A673 (cell line): ENCODE data around the gene ACSL1. TPM values are rescaled to one million over a fixed set of nuclear protein-coding genes. Genes with fewer than 3 reads are reported as not detected.
"Not testable (repeated sequence)": the region's sequence is repeated elsewhere in the genome, so short reads cannot be mapped to it uniquely, and the experiment has no call there.

Source experiments
- BruUV-seq: library from RNA; stranded (reverse); fragments of 400-500 nt; replicated peaks from 2 replicates; lab custom pipeline; 2021; lab: Mats Ljungman, UMichigan
- CTCF ChIA-PET: fragments of 300-600 bp; sonication (Branson Sonifier 250); formaldehyde crosslinking; loops from one replicate; lab custom pipeline; 2022; ENCODE audit warnings: antibody characterized with exemption; lab: Charles Lee
- POLR2A ChIA-PET: fragments of 300-600 bp; sonication (Branson Sonifier 250); formaldehyde crosslinking; loops from one replicate; lab custom pipeline; 2022; ENCODE audit warnings: antibody characterized with exemption; ENCODE audit not compliant: low non-redundant PET; lab: Charles Lee
- DNase-seq: peaks from one replicate; pipeline ENCODE4 v3.0.0-alpha.2; 2015; ENCODE audit warnings: low spot score
- H3K27ac ChIP-seq: fragments of 200-600 bp; sonication (generic); 2 replicates; pipeline ENCODE4 v1.5.1; 2016; ENCODE audit warnings: mixed run types, low read depth, mild to moderate bottlenecking, mixed read lengths, antibody characterized with exemption, low read length; ENCODE audit not compliant: poor library complexity, severe bottlenecking
- H3K27me3 ChIP-seq: fragments of 200-600 bp; sonication (generic); replicated peaks from 2 replicates; pipeline ENCODE4 v1.6.1; 2017; ENCODE audit warnings: mixed run types, low read depth, mild to moderate bottlenecking, mixed read lengths, antibody characterized with exemption, low read length; ENCODE audit not compliant: insufficient read depth, poor library complexity
- H3K36me3 ChIP-seq: fragments of 200-600 bp; sonication (generic); 2 replicates; pipeline ENCODE4 v1.6.1; 2016; ENCODE audit warnings: mixed run types, mild to moderate bottlenecking, mixed read lengths, antibody characterized with exemption, low read length; ENCODE audit not compliant: insufficient read depth, poor library complexity, severe bottlenecking
- H3K4me1 ChIP-seq: fragments of 200-600 bp; sonication (generic); 2 replicates; pipeline ENCODE4 v1.6.1; 2017; ENCODE audit warnings: mixed run types, mild to moderate bottlenecking, mixed read lengths, antibody characterized with exemption, low read length; ENCODE audit not compliant: insufficient read depth, poor library complexity, severe bottlenecking
- H3K4me3 ChIP-seq: fragments of 200-600 bp; sonication (generic); 2 replicates; pipeline ENCODE4 v1.5.1; 2016; ENCODE audit warnings: low read depth, mixed run types, mild to moderate bottlenecking, mixed read lengths, low read length; ENCODE audit not compliant: poor library complexity, severe bottlenecking
- H3K9me3 ChIP-seq: fragments of 200-600 bp; sonication (generic); 2 replicates; pipeline ENCODE4 v1.6.1; 2016; ENCODE audit warnings: mixed run types, low read depth, mild to moderate bottlenecking, mixed read lengths, antibody characterized with exemption, low read length; ENCODE audit not compliant: poor library complexity, severe bottlenecking
- CTCF ChIP-seq: fragments of 300-800, 200-600 bp; sonication (generic); conservative IDR thresholded peaks from 2 replicates; pipeline ENCODE4 v1.5.1; 2017; ENCODE audit warnings: low read depth, mild to moderate bottlenecking, antibody characterized with exemption, low read length, moderate library complexity, mixed read lengths
- EZH2 ChIP-seq: fragments of 200-600 bp; sonication (generic); IDR thresholded peaks from 2 replicates; pipeline ENCODE4 v1.6.1; 2017; ENCODE audit warnings: borderline replicate concordance, low read depth, mild to moderate bottlenecking, mixed read lengths, antibody characterized with exemption, low read length; ENCODE audit not compliant: poor library complexity, severe bottlenecking
- intact Hi-C: fragments of 100-400 bp; cut with micrococcal nuclease; formaldehyde crosslinking; loops from one replicate; pipeline ENCODE4 v1.10.0; 2022; ENCODE audit not compliant: unreplicated experiment
- total RNA-seq: library from RNA; stranded (reverse); gene quantifications from 2 replicates; pipeline ENCODE4 v1.2.3, GENCODE V29; 2021

ACSL1 gene
- total RNA-seq, 1 experiment from 2014 or later, result 5.2 TPM

GRCh38 chr4:184744236-184744635 lies 81.5 kb downstream of the ACSL1 start:
- TF ChIP-seq EZH2, result no peak
- TF ChIP-seq CTCF, result no peak
- Histone ChIP-seq H3K27ac (no peak overlapping the region), H3K27me3 (no peaks in the 10 kb centered on the region), H3K9me3 (no peaks in the 10 kb centered on the region), H3K36me3 (no peaks in the 10 kb centered on the region), H3K4me3 (no peak overlapping the region), H3K4me1 (no peaks in the 10 kb centered on the region)
- ChIA-PET POLR2A (no interaction called here), CTCF (interaction anchor here (0.5 kb wide), 1 partner anchor 262 kb away, joined by 9 read pairs; no protein-coding TSS in a partner anchor)
- no peak for DNase-seq
- BruUV-seq, result no TSS peak
- intact Hi-C loops, result loop anchor here (10.0 kb wide), 1 partner anchor 351 kb away; no protein-coding TSS in a partner anchor

DNA sequence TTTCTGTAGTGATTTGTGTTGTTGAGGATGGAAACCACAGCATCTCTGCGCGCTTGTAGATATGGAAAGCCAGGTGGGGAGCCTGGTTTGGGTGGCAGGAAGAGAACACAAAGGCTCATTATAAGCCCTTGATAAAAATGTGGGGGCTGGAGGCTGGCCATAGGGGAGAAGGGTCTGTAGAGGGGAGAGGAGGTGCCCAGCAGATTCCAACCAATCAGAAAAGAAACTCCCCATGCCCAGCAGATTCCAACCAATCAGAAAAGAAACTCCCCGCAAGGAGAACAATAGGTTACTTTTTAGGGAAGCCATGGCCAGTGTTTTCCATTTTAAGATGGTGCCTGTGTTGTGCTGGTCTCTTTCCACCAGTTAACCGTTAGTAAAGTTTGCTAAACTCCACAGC lies 82.1 kb downstream of the ACSL1 start:
- no peak for DNase-seq
- H3K27ac ChIP-seq, result no peak overlapping the region
- H3K27me3 ChIP-seq, result no peaks in the 10 kb centered on the region
- H3K4me1 ChIP-seq, result no peaks in the 10 kb centered on the region
- ChIA-PET CTCF (interaction anchor here (0.5 kb wide), 1 partner anchor 262 kb away, joined by 9 read pairs; no protein-coding TSS in a partner anchor), POLR2A (no interaction called here)
- no peaks in the 10 kb centered on the region for H3K36me3 ChIP-seq
- no peaks in the 10 kb centered on the region for H3K9me3 ChIP-seq
- BruUV-seq, result no TSS peak
- H3K4me3 ChIP-seq, result no peak overlapping the region
- intact Hi-C loops, result loop anchor here (10.0 kb wide), 1 partner anchor 351 kb away; no protein-coding TSS in a partner anchor
- TF ChIP-seq EZH2 (no peak), CTCF (no peak)

DNA sequence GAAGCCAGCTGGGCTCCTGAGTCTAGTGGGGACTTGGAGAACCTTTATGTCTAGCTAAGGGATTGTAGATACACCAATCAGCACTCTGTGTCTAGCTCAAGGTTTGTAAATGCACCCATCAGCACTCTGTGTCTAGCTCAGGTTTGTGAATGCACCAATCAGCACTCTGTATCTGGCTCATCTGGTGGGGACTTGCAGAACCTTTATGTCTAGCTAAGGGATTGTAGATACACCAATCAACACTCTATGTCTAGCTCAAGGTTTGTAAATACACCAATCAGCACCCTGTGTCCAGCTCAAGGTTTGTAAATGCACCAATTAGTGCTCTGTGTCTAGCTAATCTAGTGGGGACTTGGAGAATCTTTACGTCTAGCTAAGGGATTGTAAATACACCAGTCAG lies 84.1 kb downstream of the ACSL1 start:
- H3K36me3 ChIP-seq, DNase-seq, H3K4me3 ChIP-seq, POLR2A ChIA-PET, H3K9me3 ChIP-seq, H3K27ac ChIP-seq, H3K27me3 ChIP-seq, H3K4me1 ChIP-seq, BruUV-seq: not testable (repeated sequence)
- CTCF ChIA-PET, result interaction anchor here (0.6 kb wide), 1 partner anchor 18 kb away, joined by 10 read pairs; no protein-coding TSS in a partner anchor
- intact Hi-C loops, result loop anchor here (10.0 kb wide), 1 partner anchor 353 kb away; no protein-coding TSS in a partner anchor

DNA sequence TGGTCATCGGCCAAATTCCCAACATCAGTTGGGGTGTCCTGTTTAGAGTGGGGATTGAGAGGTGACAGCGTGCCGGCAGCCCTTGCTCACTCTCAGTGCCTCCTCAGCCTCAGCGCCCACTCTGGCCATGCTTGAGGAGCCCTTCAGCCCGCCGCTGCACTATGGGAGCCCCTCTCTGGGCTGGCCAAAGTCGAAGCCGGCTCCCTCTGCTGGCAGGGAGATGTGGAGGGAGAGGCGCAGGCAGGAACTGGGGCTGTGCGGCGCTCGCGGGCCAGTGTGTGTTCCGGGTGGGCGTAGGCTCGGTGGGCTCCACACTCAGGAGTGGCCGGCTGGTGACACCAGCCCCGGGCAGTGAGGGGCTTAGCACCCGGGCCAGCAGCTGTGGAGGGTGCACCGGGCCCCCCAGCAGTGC lies 84.8 kb downstream of the ACSL1 start:
- H3K27ac ChIP-seq, result no peak overlapping the region
- CTCF ChIA-PET, result no interaction called here
- intact Hi-C loops, result loop anchor here (10.0 kb wide), 1 partner anchor 354 kb away; no protein-coding TSS in a partner anchor
- POLR2A ChIA-PET, result no interaction called here
- no peaks in the 10 kb centered on the region for H3K4me1 ChIP-seq
- no peak for DNase-seq
- no peaks in the 10 kb centered on the region for H3K27me3 ChIP-seq
- no peak overlapping the region for H3K4me3 ChIP-seq
- BruUV-seq, result no TSS peak
- H3K36me3 ChIP-seq, result no peaks in the 10 kb centered on the region
- no peaks in the 10 kb centered on the region for H3K9me3 ChIP-seq
- TF ChIP-seq CTCF, result no peak
- TF ChIP-seq EZH2, result no peak

- DNase-seq, H3K36me3 ChIP-seq, CTCF ChIA-PET, H3K4me1 ChIP-seq, POLR2A ChIA-PET, H3K9me3 ChIP-seq, H3K27ac ChIP-seq, H3K27me3 ChIP-seq, BruUV-seq, H3K4me3 ChIP-seq: not testable (repeated sequence)
- intact Hi-C loops, result loop anchor here (10.0 kb wide), 1 partner anchor 475 kb away; no protein-coding TSS in a partner anchor
Measured at GRCh38 chr4:184739575-184739974, 86.2 kb downstream of the ACSL1 start.
